ENCODE results near the gene CHST15.
"Not testable (repeated sequence)": the region's sequence is repeated elsewhere in the genome, so short reads cannot be mapped to it uniquely, and the experiment has no call there.

CHST15 gene

GRCh38 chr10:124095801-124096200, 2.4 kb upstream of the CHST15 start:
- not testable (repeated sequence) for DNase-seq

DNA sequence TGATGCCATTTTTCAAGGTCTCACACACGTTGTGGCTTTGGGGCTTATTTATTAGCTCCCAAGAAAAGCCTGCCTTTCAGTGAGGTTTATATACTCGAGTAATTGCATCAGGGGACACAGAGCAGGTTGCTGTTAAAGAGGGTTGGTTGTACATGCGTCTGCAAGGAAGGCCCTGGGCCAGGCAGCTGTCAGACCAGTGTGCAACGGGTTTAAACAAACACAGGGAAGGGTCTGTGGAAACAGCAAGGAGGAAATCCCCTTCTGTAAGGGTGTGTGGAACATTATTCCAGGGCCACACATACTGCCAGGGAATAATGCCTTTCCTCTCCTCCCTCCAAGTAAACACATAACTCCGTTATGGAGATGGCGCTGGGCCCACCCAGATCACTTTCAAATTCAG, 1.7 kb upstream of the CHST15 start:
- no peak for DNase-seq

DNA sequence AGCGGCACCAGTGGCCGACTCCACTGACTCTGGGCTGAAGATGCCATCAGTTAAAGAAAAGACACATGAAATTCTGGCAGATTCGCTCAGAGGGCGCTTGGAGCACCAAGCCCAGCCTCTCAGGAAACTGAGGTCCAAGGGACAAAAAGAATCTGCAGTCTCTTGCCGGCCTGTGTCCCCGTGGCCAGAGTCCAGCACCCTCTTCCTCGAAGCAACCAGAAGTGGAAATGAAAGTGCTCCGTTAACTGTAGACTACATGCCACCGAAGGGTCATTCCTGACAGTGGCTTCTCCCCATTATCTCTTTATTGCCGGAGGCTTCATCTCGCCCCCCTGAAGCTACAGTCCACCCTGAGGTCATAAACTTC, 1.0 kb upstream of the CHST15 start:
- no peak for DNase-seq

DNA sequence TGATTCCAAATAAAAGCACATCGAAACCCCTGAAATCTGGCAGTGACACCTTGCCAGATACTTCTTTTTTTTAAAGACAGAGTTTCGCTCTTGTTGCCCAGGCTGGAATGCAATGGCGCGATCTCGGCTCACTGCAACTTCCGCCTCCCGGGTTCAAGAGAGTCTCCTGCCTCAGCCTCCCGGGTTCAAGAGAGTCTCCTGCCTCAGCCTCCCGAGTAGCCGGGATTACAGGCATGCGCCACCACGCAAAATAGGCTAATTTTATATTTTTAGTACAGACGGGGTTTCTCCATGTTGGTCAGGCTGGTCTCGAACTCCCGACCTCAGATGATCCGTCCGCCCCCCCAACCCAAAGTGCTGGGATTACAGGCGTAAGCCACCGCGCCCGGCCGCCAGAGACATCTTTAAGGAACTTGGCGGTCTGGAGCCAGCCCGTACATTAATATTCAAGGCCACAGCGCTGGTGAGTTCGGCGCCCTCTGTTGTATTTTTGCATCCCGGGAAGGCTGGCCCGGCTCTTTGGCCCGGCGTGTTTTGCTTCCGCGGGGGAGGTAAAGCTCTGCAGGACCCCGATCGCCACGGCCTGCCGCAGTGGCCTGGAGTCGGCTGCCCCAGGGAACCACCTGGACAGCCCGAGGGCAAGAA, 498 bp upstream of the CHST15 start:
- DNase-seq, result not testable (repeated sequence)

DNA sequence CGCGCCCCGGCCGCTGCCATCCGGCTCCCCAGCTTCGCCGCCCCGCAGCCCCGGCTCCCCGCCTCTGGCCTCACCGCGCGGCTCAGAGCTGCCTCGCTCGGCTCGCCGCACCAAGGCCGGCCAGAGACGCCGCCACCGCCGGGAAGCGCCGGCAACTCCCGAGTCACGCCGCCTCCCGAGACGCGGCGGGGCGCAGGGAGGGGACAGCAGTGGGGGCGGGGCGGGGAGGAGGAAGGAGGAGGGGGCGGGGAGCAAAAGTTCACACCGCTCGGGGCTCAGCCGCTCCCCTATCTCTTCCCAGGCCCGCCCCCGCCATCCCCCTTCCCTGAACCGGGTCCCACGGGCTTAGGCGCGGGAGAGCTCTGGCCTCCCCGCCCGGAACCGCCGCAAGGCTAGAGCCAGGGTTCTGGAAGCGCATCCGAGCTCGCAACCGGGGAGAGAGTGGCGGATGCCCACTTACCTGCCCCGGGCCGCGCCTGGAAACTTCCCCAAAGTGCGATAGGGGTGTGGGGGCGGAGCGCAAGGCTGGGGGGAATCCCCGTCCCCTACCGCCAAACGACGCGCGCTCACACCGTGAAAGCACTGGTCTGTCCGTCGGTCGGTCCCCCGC, 1.0 kb downstream of the CHST15 start:
- DNase-seq, result no peak

- DNase-seq, result no peak
Observed at GRCh38 chr10:124091646-124092249, 1.6 kb downstream of the CHST15 start.

DNA sequence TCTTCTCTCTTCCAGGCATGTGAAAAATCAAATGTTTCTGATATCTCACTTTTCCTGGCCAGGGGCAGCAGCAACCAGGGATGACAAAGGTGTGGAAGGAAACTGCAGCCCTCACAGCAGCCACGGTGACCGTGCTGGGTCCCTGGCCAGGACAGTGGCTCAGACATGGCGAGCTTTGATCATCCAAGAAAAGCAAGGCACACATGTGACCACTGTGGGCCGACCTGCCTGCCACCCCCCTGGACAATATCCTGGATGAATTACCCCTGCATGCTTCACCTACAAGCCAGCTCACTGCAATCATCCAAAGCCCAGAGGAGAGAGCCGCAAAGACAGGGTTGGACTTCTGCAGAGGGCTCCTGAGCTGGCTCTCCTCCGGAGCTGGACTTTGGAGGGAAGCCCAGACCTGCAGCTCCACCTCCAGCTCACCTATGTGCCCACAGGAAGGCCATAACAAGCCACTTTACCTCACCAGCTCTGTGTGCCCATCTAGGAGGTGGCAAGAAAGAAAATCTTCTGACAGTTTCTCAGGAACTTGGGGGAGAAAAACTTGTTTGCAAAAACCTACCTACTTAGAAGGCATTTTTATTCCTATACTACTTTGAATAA, 2.7 kb downstream of the CHST15 start:
- DNase-seq, result no peak

- DNase-seq, result no peak
Observed at GRCh38 chr10:124089859-124090258, 3.5 kb downstream of the CHST15 start.

- no peak for DNase-seq
Observed at GRCh38 chr10:124088915-124089314, 4.5 kb downstream of the CHST15 start.

GRCh38 chr10:124087672-124088634, 5.4 kb downstream of the CHST15 start:
- DNase-seq, result no peak

GRCh38 chr10:124086787-124087671, 6.4 kb downstream of the CHST15 start:
- DNase-seq, result no peak

- no peak for DNase-seq
Observed at GRCh38 chr10:124086097-124086710, 7.2 kb downstream of the CHST15 start.

DNA sequence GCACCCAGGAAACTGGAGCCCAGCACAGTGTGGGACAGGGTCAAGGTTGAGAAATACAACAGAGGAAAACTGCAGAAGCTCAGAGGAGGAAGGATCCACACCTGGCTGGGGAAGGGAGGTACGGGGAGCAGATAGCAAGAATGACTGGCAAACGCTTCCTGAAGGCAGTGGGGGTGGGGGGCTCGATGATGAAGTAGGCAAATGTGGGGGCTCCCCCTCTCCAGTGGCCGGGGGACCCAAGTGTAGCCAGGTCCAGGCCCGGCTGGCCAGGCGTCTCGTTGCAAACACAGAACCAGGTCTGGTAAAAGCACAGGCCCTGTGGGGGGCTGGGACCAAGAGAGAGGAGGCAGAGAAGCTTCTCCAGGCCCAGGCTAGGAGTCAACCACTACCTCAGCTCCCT, 7.7 kb downstream of the CHST15 start:
- DNase-seq, result no peak

DNA sequence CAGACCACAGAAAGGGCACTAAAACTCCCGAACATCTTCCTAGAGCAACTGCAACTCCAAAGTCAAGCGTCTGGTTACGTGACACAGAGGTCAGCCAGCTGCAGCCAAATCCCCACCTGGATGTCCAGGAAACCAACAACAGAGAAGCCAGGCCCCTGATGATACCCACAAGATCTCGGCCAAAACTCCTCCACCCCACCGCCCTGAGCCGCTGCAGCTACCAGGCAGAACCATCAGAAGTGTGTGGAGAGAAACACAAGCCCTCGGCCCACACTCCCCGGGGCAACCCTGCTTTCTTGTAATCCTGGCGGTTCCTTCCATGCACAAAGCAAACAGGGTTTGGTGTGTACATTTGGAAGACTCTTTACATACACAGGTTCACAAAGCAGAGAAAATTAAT, 8.7 kb downstream of the CHST15 start:
- no peak for DNase-seq

DNA sequence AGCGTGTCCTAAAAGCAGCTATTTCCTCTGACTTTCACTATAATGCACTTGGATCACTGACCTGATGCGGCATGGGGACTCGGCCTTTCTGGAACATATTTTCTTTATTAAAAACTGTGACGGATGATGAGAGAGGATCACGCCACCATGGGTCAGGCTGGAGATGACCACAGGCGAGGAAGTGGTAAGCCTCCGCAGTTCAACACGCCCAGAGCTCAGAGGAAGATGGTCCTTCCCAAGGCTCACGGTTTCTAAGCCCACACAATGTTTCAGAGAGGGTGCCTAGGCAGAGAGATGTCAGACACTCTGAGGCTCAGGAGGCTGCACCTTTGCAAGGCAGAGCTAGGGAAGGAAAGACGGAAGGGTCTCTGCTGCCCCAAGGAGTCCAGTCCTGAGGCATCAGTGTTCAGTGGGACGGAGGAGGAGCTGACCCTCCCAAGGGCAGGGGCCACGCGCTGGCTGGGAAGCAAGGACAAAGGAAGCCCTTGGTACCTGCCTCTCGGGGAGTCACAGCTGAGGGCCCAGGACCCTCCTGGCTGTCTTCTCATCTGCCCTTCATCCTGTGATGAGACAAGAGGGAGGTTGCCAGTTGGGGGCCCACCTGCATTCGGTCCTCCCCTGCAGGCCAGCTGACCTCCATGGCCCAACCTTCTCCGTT, 9.5 kb downstream of the CHST15 start:
- DNase-seq, result no peak

GRCh38 chr10:124083047-124083739, 10.2 kb downstream of the CHST15 start:
- DNase-seq, result no peak

GRCh38 chr10:124082555-124082954, 10.8 kb downstream of the CHST15 start:
- DNase-seq, result no peak

- DNase-seq, result no peak
Observed at GRCh38 chr10:124081547-124082140, 11.8 kb downstream of the CHST15 start.

DNA sequence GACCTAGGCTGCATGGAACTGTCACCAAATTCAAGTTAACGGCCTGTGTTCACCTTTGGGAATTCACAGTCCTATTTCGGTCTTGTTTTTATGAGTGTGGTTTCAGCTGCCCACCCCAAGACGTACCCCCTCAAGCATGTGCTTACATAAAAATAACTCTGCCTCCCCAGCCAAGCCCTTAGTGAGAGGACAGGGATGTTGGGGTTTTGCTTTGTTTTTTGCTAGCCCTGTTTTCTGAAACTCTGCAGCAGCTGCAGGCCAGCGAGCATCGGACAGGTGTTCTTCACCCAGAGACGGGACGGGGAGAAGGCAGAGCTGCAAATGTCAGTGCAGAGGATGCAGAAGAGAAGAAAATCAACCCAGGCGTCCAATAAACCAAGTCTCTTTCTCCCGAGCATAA, 13.5 kb downstream of the CHST15 start:
- DNase-seq, result no peak

- DNase-seq, result no peak
Observed at GRCh38 chr10:124078714-124079113, 14.7 kb downstream of the CHST15 start.

All from HCEC 1CT (cell line).